Breast epithelium (tissue), 4 donors: ENCODE data around the gene CEP57L1. TPM values are rescaled to one million over a fixed set of nuclear protein-coding genes. Genes with fewer than 3 reads are reported as not detected.
"Not testable (repeated sequence)": the region's sequence is repeated elsewhere in the genome, so short reads cannot be mapped to it uniquely, and the experiment has no call there.

Source experiments
- DNase-seq, 2 donors: peaks; one replicate each; pipeline ENCODE4 v3.0.0-alpha.2; 2019; ENCODE audit warnings: low spot score in 2 of 2
- H3K27ac ChIP-seq, 2 donors: fragments of 200-600 bp; sonication (generic) in 1 of 2; one replicate each; pipeline ENCODE4 v1.5.1; 2016 to 2019; ENCODE audit warnings: mild to moderate bottlenecking in 1 of 2
- H3K27me3 ChIP-seq, 2 donors: fragments of 200-600 bp; sonication (generic) in 1 of 2; one replicate each; pipeline versions ENCODE4 v1.5.1 to v1.6.0; 2017 to 2019; ENCODE audit warnings: control low read depth in 1 of 2, mild to moderate bottlenecking in 1 of 2
- H3K36me3 ChIP-seq: fragments of 200-600 bp; one replicate; pipeline ENCODE4 v1.5.1; 2019
- H3K4me1 ChIP-seq, 2 donors: fragments of 200-600 bp; sonication (generic); one replicate each; pipeline ENCODE4 v1.5.1; 2016 to 2019; ENCODE audit warnings: control low read depth in 1 of 2
- H3K4me3 ChIP-seq, 3 donors: fragments of 200-600 bp; sonication (generic); 1 replicate in 2 of 3; 2 replicates in 1 of 3; pipeline ENCODE4 v1.5.1; 2016 to 2019; ENCODE audit warnings: mild to moderate bottlenecking in 3 of 3, moderate library complexity in 2 of 3
- H3K9me3 ChIP-seq, 2 donors: fragments of 200-600 bp; sonication (generic) in 1 of 2; one replicate each; pipeline ENCODE4 v1.5.1; 2016 to 2019; ENCODE audit warnings: control low read depth in 1 of 2
- CTCF ChIP-seq, 3 donors: fragments of 450-650 bp; IDR thresholded peaks; one replicate each; pipeline ENCODE4 v1.5.1; 2016 to 2017; ENCODE audit warnings: antibody characterized with exemption in 3 of 3, mild to moderate bottlenecking in 3 of 3, moderate library complexity in 3 of 3
- POLR2A ChIP-seq: fragments of 450-650 bp; IDR thresholded peaks from one replicate; pipeline ENCODE4 v1.6.1; 2016; ENCODE audit warnings: antibody characterized with exemption, mild to moderate bottlenecking, moderate library complexity
- POLR2AphosphoS5 ChIP-seq, 3 donors: sonication (generic); formaldehyde crosslinking; IDR thresholded peaks; one replicate each; pipeline ENCODE4 v1.6.1; 2017; ENCODE audit warnings: antibody characterized with exemption in 3 of 3
- intact Hi-C: fragments of 100-400 bp; cut with DNase I; formaldehyde crosslinking; loops from one replicate; pipeline ENCODE4 v1.15.1; 2023; ENCODE audit warnings: low total_unique reads
- total RNA-seq, 3 donors: library from RNA; depleted of rRNA; stranded (reverse); fragments of >200 nt; gene quantifications; one replicate each; pipeline ENCODE4 v1.1.0, GENCODE V29; 2016

Gene CEP57L1
- total RNA-seq, 3 donors from 2014 or later, result 14.1 to 23.7 (median 19.8) TPM

- Histone ChIP-seq H3K27me3 (no peaks in the 10 kb centered on the region), H3K36me3 (no peaks in the 10 kb centered on the region), H3K4me1 (no peaks in the 10 kb centered on the region), H3K4me3 (no peak overlapping the region), H3K9me3 (no peaks in the 10 kb centered on the region), H3K27ac (no peak overlapping the region)
- DNase-seq, result no peak
- intact Hi-C loops, result loop anchor here (10.0 kb wide), 1 partner anchor 200 kb away; the partner anchor contains the start of gene CD164
- no peak for TF ChIP-seq POLR2A
- TF ChIP-seq CTCF (IDR thresholded peaks at IDR 0.05), result no peak
- TF ChIP-seq POLR2AphosphoS5 (IDR thresholded peaks at IDR 0.05), result no peak
Observed at GRCh38 chr6:109184638-109185037, 89.3 kb downstream of the CEP57L1 start.

GRCh38 chr6:109186012-109186411 is 90.7 kb downstream of the CEP57L1 start:
- no peaks in the 10 kb centered on the region for H3K4me1 ChIP-seq
- intact Hi-C loops, result loop anchor here (10.0 kb wide), 1 partner anchor 199 kb away; the partner anchor contains the start of gene CD164
- no peak overlapping the region for H3K4me3 ChIP-seq
- peaks cover 0 to 1% of the 10 kb centered on the region in 2 donors for H3K9me3 ChIP-seq
- no peak for DNase-seq
- no peaks in the 10 kb centered on the region for H3K27me3 ChIP-seq
- no peaks in the 10 kb centered on the region for H3K36me3 ChIP-seq
- no peak overlapping the region for H3K27ac ChIP-seq
- TF ChIP-seq POLR2A (no peak), POLR2AphosphoS5 (IDR thresholded peaks at IDR 0.05) (no peak), CTCF (IDR thresholded peaks at IDR 0.05) (no peak)

- Histone ChIP-seq H3K27me3 (no peaks in the 10 kb centered on the region), H3K9me3 (peaks cover 6 to 8% of the 10 kb centered on the region in 2 donors), H3K36me3 (no peaks in the 10 kb centered on the region), H3K4me1 (no peaks in the 10 kb centered on the region), H3K27ac (no peak overlapping the region), H3K4me3 (no peak overlapping the region)
- intact Hi-C loops, result loop anchor here (10.0 kb wide), 1 partner anchor 197 kb away; the partner anchor contains the start of gene CD164
- peak in 1 of 3 donors; percentile 35 for TF ChIP-seq POLR2AphosphoS5 (IDR thresholded peaks at IDR 0.05)
- no peak for TF ChIP-seq POLR2A
- peak; percentile 63 to 90 (median 89) for TF ChIP-seq CTCF (IDR thresholded peaks at IDR 0.05)
- peak; percentile 31 to 56 for DNase-seq
Observed at GRCh38 chr6:109187399-109188114, 92.2 kb downstream of the CEP57L1 start.

- intact Hi-C loops, result loop anchor here (10.0 kb wide), 1 partner anchor 197 kb away; the partner anchor contains the start of gene CD164
- no peaks in the 10 kb centered on the region for H3K27me3 ChIP-seq
Observed at GRCh38 chr6:109188115-109188411, 92.8 kb downstream of the CEP57L1 start.

GRCh38 chr6:109191368-109191767 is 96.1 kb downstream of the CEP57L1 start:
- intact Hi-C loops, H3K4me1 ChIP-seq, H3K36me3 ChIP-seq, H3K4me3 ChIP-seq, H3K27ac ChIP-seq, H3K9me3 ChIP-seq, H3K27me3 ChIP-seq, DNase-seq: not testable (repeated sequence)

More at GRCh38 chr6:109188115-109188411, 92.8 kb downstream of the CEP57L1 start:
- DNase-seq, result no peak
- Histone ChIP-seq H3K4me3 (no peak overlapping the region), H3K27ac (no peak overlapping the region), H3K36me3 (no peaks in the 10 kb centered on the region), H3K9me3 (peaks cover 6 to 8% of the 10 kb centered on the region in 2 donors), H3K4me1 (no peaks in the 10 kb centered on the region)
- TF ChIP-seq POLR2AphosphoS5 (IDR thresholded peaks at IDR 0.05), result no peak
- no peak for TF ChIP-seq POLR2A
- TF ChIP-seq CTCF (IDR thresholded peaks at IDR 0.05), result no peak
